OCI-LY1 (cell line): ENCODE measurements around the gene KRT8.

Experiments used
- H2AFZ ChIP-seq: fragments of 200-600 bp; sonication (generic), shearing (Covaris generic); 2 replicates; pipeline ENCODE4 v1.6.0; 2014; ENCODE audit warnings: antibody characterized with exemption, mild to moderate bottlenecking, low read length
- H3F3A ChIP-seq: fragments of 200-600 bp; sonication (generic), shearing (Covaris generic); 2 replicates; pipeline ENCODE4 v1.6.0; 2014; ENCODE audit warnings: mild to moderate bottlenecking, antibody characterized with exemption, low read length, moderate library complexity; ENCODE audit not compliant: insufficient read depth
- H3K27ac ChIP-seq: fragments of 200-600 bp; sonication (generic); 2 replicates; pipeline ENCODE4 v1.5.1; 2014; ENCODE audit warnings: low read length, mixed run types, mild to moderate bottlenecking, low read depth; ENCODE audit not compliant: poor library complexity, severe bottlenecking
- H3K27me3 ChIP-seq: fragments of 200-600 bp; sonication (generic); 2 replicates; pipeline ENCODE4 v1.6.0; 2014; ENCODE audit warnings: antibody characterized with exemption, mild to moderate bottlenecking, low read length, moderate library complexity; ENCODE audit not compliant: insufficient read depth
- H3K36me3 ChIP-seq: fragments of 200-600 bp; sonication (generic); 2 replicates; pipeline ENCODE4 v1.6.1; 2014; ENCODE audit warnings: mild to moderate bottlenecking, antibody characterized with exemption, low read length, moderate library complexity, mixed read lengths; ENCODE audit not compliant: insufficient read depth
- H3K4me1 ChIP-seq: fragments of 200-600 bp; sonication (generic); 2 replicates; pipeline ENCODE4 v1.5.1; 2014; ENCODE audit warnings: mild to moderate bottlenecking, low read length, moderate library complexity; ENCODE audit not compliant: insufficient read depth, severe bottlenecking
- H3K4me2 ChIP-seq: fragments of 200-600 bp; sonication (generic), shearing (Covaris generic); 2 replicates; pipeline ENCODE4 v1.6.1; 2014; ENCODE audit warnings: low read length
- H3K4me3 ChIP-seq: fragments of 200-600 bp; sonication (generic); 2 replicates; pipeline ENCODE4 v1.5.1; 2014; ENCODE audit warnings: low read length, low read depth, mild to moderate bottlenecking, mixed read lengths; ENCODE audit not compliant: poor library complexity, severe bottlenecking
- H3K79me2 ChIP-seq: fragments of 200-600 bp; shearing (Covaris generic); 2 replicates; pipeline ENCODE4 v1.6.1; 2016; ENCODE audit warnings: mixed run types, low read length, mixed read lengths; ENCODE audit not compliant: insufficient read depth
- H3K9ac ChIP-seq: fragments of 200-600 bp; sonication (generic), shearing (Covaris generic); 2 replicates; pipeline ENCODE4 v1.6.1; 2014; ENCODE audit warnings: mild to moderate bottlenecking, low read length, mixed read lengths
- H3K9me2 ChIP-seq: fragments of 200-600 bp; sonication (generic), shearing (Covaris generic); 2 replicates; pipeline ENCODE4 v1.6.1; 2014; ENCODE audit warnings: low read depth, mild to moderate bottlenecking, low read length, mixed read lengths
- H3K9me3 ChIP-seq: fragments of 200-600 bp; shearing (Covaris generic); 2 replicates; pipeline ENCODE4 v1.6.1; 2014; ENCODE audit warnings: low read length, mixed read lengths
- H4K20me1 ChIP-seq: fragments of 200-600 bp; sonication (generic), shearing (Covaris generic); 2 replicates; pipeline ENCODE4 v1.6.0; 2016; ENCODE audit warnings: mild to moderate bottlenecking, low read length; ENCODE audit not compliant: insufficient read depth
- CTCF ChIP-seq: fragments of 200-600 bp; sonication (generic), shearing (Covaris generic); IDR thresholded peaks from 2 replicates; pipeline ENCODE4 v1.5.1; 2017; ENCODE audit warnings: mild to moderate bottlenecking, antibody characterized with exemption, low read length, moderate library complexity, mixed read lengths
- EZH2 ChIP-seq: fragments of 200-600 bp; sonication (generic), shearing (Covaris generic); IDR thresholded peaks from 2 replicates; pipeline ENCODE4 v1.8.0; 2017; ENCODE audit warnings: borderline replicate concordance, mixed run types, mild to moderate bottlenecking, antibody characterized with exemption, low read length, moderate library complexity, mixed read lengths

Gene KRT8

GRCh38 chr12:52876372-52876771 lies 28.5 kb downstream of the KRT8 start:
- Histone ChIP-seq H3K9me3 (no peaks in the 10 kb centered on the region), H3K9ac (no peak overlapping the region), H3F3A (no peaks in the 10 kb centered on the region), H3K36me3 (no peaks in the 10 kb centered on the region), H3K79me2 (no peaks in the 10 kb centered on the region), H3K27me3 (peaks cover 6% of the 10 kb centered on the region; the same call in 1 of the 2 replicates), H3K9me2 (no peaks in the 10 kb centered on the region), H3K4me3 (no peak overlapping the region), H3K4me1 (peaks cover 9% of the 10 kb centered on the region), H3K4me2 (no peak overlapping the region), H2AFZ (no peak overlapping the region), H3K27ac (no peak overlapping the region), H4K20me1 (no peaks in the 10 kb centered on the region)
- TF ChIP-seq EZH2 (no peak), CTCF (no peak)

GRCh38 chr12:52874573-52875435 lies 30.1 kb downstream of the KRT8 start:
- Histone ChIP-seq H3K36me3 (no peaks in the 10 kb centered on the region), H3K27ac (no peak overlapping the region), H3K9me3 (no peaks in the 10 kb centered on the region), H3K79me2 (no peaks in the 10 kb centered on the region), H3K4me1 (peaks cover 15% of the 10 kb centered on the region), H3K4me2 (peak overlapping the region; percentile 66), H3K4me3 (peak overlapping the region; percentile 44), H3K9me2 (no peaks in the 10 kb centered on the region), H4K20me1 (no peaks in the 10 kb centered on the region), H2AFZ (no peak overlapping the region), H3F3A (no peaks in the 10 kb centered on the region), H3K27me3 (peaks cover 6% of the 10 kb centered on the region; the same call in 1 of the 2 replicates), H3K9ac (peak overlapping the region; percentile 33; the same call in 1 of the 2 replicates)
- TF ChIP-seq EZH2 (no peak), CTCF (no peak)

DNA sequence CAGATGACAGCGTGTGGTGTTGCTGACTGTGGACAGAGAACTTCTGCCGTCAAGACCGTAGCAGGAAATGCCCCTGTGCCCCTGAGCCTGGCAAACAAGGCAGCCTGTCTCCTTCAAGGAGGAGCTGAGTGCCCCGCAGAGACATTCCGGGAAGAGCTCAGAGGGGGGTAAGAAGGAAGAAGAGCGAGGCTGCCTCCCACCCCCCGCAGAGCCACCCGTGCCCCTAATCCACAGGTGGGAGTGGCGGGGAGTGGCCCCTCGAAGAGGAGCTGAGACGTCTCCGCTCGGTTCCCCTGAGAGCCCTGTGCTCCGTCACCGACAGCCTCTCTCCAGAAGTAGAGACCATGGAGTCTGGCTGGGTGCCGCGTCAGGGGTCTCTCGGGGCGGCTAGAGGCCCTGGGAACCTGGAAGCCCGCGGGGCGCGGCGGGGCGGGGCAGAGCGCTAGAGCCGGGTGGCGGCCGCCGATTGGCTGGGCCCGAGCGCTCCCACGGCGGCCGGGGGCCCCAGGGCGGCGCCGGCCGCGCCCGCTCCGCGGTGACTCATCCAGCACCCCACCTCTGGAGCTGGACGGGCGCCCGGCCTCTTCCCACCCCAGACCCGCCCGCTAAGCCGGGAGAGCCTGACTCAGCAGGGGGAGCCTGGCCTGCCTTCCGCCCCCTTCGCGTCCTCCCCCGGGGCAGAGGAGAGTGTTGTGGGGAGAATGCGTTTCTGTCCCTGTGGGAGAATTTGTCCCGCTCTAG lies 30.9 kb downstream of the KRT8 start:
- peaks cover 6% of the 10 kb centered on the region for H3K27me3 ChIP-seq
- H2AFZ ChIP-seq: no peak overlapping the region
- H3K4me1 ChIP-seq: peaks cover 11% of the 10 kb centered on the region
- H3K36me3 ChIP-seq: no peaks in the 10 kb centered on the region
- H3K9ac ChIP-seq: peak overlapping the region; percentile 33; the same call in 1 of the 2 replicates
- no peaks in the 10 kb centered on the region for H3F3A ChIP-seq
- H3K79me2 ChIP-seq: no peaks in the 10 kb centered on the region
- H4K20me1 ChIP-seq: no peaks in the 10 kb centered on the region
- H3K9me3 ChIP-seq: no peaks in the 10 kb centered on the region
- H3K27ac ChIP-seq: no peak overlapping the region
- H3K9me2 ChIP-seq: no peaks in the 10 kb centered on the region
- H3K4me3 ChIP-seq: peak overlapping the region; percentile 44
- H3K4me2 ChIP-seq: peak overlapping the region; percentile 66
- TF ChIP-seq CTCF (no peak), EZH2 (no peak)
